ENCODE results near the gene THRB. TPM values are rescaled to one million over a fixed set of nuclear protein-coding genes. Genes with fewer than 3 reads are reported as not detected.

The THRB gene
- total RNA-seq, 3 donors from 2014 or later, result 29.8 to 40.2 (median 39.2) TPM

- H3K27me3 ChIP-seq, result no peaks in the 10 kb centered on the region
- no peaks in the 10 kb centered on the region for H3K4me1 ChIP-seq
- no peak overlapping the region for H3K27ac ChIP-seq
- no peak overlapping the region for H3K4me3 ChIP-seq
- no peaks in the 10 kb centered on the region for H3K36me3 ChIP-seq
- TF ChIP-seq POLR2AphosphoS5 (IDR thresholded peaks at IDR 0.05), result no peak
- TF ChIP-seq POLR2A (IDR thresholded peaks at IDR 0.05), result no peak
- no peak for TF ChIP-seq CTCF (IDR thresholded peaks at IDR 0.05)
- intact Hi-C loops (cut with DNase I; ENCODE audit: low total_unique reads), result no loop called here
- H3K9me3 ChIP-seq, result no peaks in the 10 kb centered on the region
- DNase-seq (ENCODE audit: low spot score in 2 of 2), result no peak
These were observed 39.0 kb upstream of the THRB start for GRCh38 chr3:24533561-24534193.

- no peak overlapping the region for H3K27ac ChIP-seq
- no peaks in the 10 kb centered on the region for H3K36me3 ChIP-seq
- no peaks in the 10 kb centered on the region for H3K27me3 ChIP-seq
- intact Hi-C loops (cut with DNase I; ENCODE audit: low total_unique reads), result no loop called here
- no peaks in the 10 kb centered on the region for H3K9me3 ChIP-seq
- no peak for DNase-seq (ENCODE audit: low spot score in 2 of 2)
- H3K4me1 ChIP-seq, result no peaks in the 10 kb centered on the region
- TF ChIP-seq CTCF (IDR thresholded peaks at IDR 0.05) (no peak), POLR2A (IDR thresholded peaks at IDR 0.05) (no peak), POLR2AphosphoS5 (IDR thresholded peaks at IDR 0.05) (no peak)
- H3K4me3 ChIP-seq, result no peak overlapping the region
These were observed 35.8 kb upstream of the THRB start for GRCh38 chr3:24530471-24530870.

- Histone ChIP-seq H3K36me3 (no peaks in the 10 kb centered on the region), H3K9me3 (no peaks in the 10 kb centered on the region), H3K4me3 (no peak overlapping the region), H3K27ac (no peak overlapping the region), H3K4me1 (no peaks in the 10 kb centered on the region), H3K27me3 (no peaks in the 10 kb centered on the region)
- intact Hi-C loops (cut with DNase I; ENCODE audit: low total_unique reads), result no loop called here
- TF ChIP-seq POLR2AphosphoS5 (IDR thresholded peaks at IDR 0.05), result no peak
- TF ChIP-seq POLR2A (IDR thresholded peaks at IDR 0.05), result no peak
- TF ChIP-seq CTCF (IDR thresholded peaks at IDR 0.05), result no peak
- no peak for DNase-seq (ENCODE audit: low spot score in 2 of 2)
These were observed 34.6 kb upstream of the THRB start for GRCh38 chr3:24529210-24529609.

GRCh38 chr3:24526640-24527212 lies 32.1 kb upstream of the THRB start:
- no peak overlapping the region for H3K27ac ChIP-seq
- H3K27me3 ChIP-seq, result no peaks in the 10 kb centered on the region
- DNase-seq (ENCODE audit: low spot score in 2 of 2), result no peak
- intact Hi-C loops (cut with DNase I; ENCODE audit: low total_unique reads), result no loop called here
- no peaks in the 10 kb centered on the region for H3K9me3 ChIP-seq
- TF ChIP-seq POLR2A (IDR thresholded peaks at IDR 0.05) (no peak), POLR2AphosphoS5 (IDR thresholded peaks at IDR 0.05) (no peak), CTCF (IDR thresholded peaks at IDR 0.05) (no peak)
- no peaks in the 10 kb centered on the region for H3K4me1 ChIP-seq
- no peaks in the 10 kb centered on the region for H3K36me3 ChIP-seq
- no peak overlapping the region for H3K4me3 ChIP-seq

GRCh38 chr3:24525557-24525956 lies 30.9 kb upstream of the THRB start:
- Histone ChIP-seq H3K4me3 (no peak overlapping the region), H3K4me1 (no peaks in the 10 kb centered on the region), H3K27me3 (no peaks in the 10 kb centered on the region), H3K27ac (no peak overlapping the region), H3K9me3 (no peaks in the 10 kb centered on the region), H3K36me3 (no peaks in the 10 kb centered on the region)
- intact Hi-C loops (cut with DNase I; ENCODE audit: low total_unique reads), result no loop called here
- TF ChIP-seq POLR2A (IDR thresholded peaks at IDR 0.05), result no peak
- TF ChIP-seq CTCF (IDR thresholded peaks at IDR 0.05), result no peak
- no peak for TF ChIP-seq POLR2AphosphoS5 (IDR thresholded peaks at IDR 0.05)
- no peak for DNase-seq (ENCODE audit: low spot score in 2 of 2)
